Neutrophil (primary cell): ENCODE measurements around the gene XRCC5.

ENCODE experiments used
- H3K27ac ChIP-seq: fragments of 200-600 bp; sonication (generic); 2 replicates; pipeline ENCODE4 v1.5.1; 2016; ENCODE audit warnings: mild to moderate bottlenecking, moderate library complexity
- H3K27me3 ChIP-seq: fragments of 200-600 bp; sonication (generic); 2 replicates; pipeline ENCODE4 v1.6.0; 2016; ENCODE audit warnings: mild to moderate bottlenecking
- H3K36me3 ChIP-seq: fragments of 200-600 bp; sonication (generic); 2 replicates; pipeline ENCODE4 v1.5.1; 2017
- H3K4me1 ChIP-seq, 2 experiments: fragments of 200-600 bp in 1 of 2; sonication (generic) in 1 of 2; 1 replicate in 1 of 2; 2 replicates in 1 of 2; pipeline versions ENCODE4 v1.5.1 to v1.6.1; 2013 to 2016; ENCODE audit warnings: low read depth in 1 of 2, low read length in 1 of 2, mild to moderate bottlenecking in 1 of 2, moderate library complexity in 1 of 2; ENCODE audit not compliant: control insufficient read depth in 1 of 2, insufficient read depth in 1 of 2
- H3K4me3 ChIP-seq, 2 experiments: fragments of 200-600 bp in 1 of 2; sonication (generic) in 1 of 2; 1 replicate in 1 of 2; 2 replicates in 1 of 2; pipeline ENCODE4 v1.5.1; 2013 to 2016; ENCODE audit warnings: low read depth in 1 of 2, low read length in 1 of 2, mild to moderate bottlenecking in 1 of 2, moderate library complexity in 1 of 2
- H3K9me3 ChIP-seq: fragments of 200-600 bp; sonication (generic); 2 replicates; pipeline ENCODE4 v1.5.1; 2016
- TF ChIP-seq, protein P1 (sequence below): fragments of 200-600 bp; sonication (generic); IDR thresholded peaks from 2 replicates; pipeline ENCODE4 v1.5.1; 2016; ENCODE audit warnings: antibody characterized with exemption

Gene XRCC5

DNA sequence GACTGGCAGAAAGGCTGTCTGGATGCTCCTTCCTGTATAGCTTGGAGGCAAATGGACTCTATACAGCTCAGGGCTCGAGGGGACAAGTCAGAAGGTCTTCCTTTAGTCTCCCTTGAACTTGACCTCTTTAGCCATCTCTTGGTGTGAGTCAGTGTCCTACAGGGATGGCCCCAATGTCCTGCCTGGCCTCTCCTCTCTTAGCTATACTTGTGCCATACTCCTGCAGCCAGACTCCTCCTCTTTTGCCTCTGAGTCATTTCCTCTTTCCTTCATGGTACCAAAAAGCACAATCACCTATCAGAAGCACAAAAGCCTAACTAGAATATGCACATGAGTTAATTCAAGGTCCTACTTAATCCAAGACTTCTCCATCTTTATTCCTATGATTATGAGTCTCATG is 112.7 kb downstream of the XRCC5 start:
- peaks cover 38% of the 10 kb centered on the region for H3K36me3 ChIP-seq
- H3K4me1 ChIP-seq, result no peaks in the 10 kb centered on the region
- no peaks in the 10 kb centered on the region for H3K9me3 ChIP-seq
- TF ChIP-seq, protein P1, sequence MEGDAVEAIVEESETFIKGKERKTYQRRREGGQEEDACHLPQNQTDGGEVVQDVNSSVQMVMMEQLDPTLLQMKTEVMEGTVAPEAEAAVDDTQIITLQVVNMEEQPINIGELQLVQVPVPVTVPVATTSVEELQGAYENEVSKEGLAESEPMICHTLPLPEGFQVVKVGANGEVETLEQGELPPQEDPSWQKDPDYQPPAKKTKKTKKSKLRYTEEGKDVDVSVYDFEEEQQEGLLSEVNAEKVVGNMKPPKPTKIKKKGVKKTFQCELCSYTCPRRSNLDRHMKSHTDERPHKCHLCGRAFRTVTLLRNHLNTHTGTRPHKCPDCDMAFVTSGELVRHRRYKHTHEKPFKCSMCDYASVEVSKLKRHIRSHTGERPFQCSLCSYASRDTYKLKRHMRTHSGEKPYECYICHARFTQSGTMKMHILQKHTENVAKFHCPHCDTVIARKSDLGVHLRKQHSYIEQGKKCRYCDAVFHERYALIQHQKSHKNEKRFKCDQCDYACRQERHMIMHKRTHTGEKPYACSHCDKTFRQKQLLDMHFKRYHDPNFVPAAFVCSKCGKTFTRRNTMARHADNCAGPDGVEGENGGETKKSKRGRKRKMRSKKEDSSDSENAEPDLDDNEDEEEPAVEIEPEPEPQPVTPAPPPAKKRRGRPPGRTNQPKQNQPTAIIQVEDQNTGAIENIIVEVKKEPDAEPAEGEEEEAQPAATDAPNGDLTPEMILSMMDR, result no peak
- no peaks in the 10 kb centered on the region for H3K27me3 ChIP-seq
- H3K27ac ChIP-seq, result no peak overlapping the region
- no peak overlapping the region for H3K4me3 ChIP-seq

DNA sequence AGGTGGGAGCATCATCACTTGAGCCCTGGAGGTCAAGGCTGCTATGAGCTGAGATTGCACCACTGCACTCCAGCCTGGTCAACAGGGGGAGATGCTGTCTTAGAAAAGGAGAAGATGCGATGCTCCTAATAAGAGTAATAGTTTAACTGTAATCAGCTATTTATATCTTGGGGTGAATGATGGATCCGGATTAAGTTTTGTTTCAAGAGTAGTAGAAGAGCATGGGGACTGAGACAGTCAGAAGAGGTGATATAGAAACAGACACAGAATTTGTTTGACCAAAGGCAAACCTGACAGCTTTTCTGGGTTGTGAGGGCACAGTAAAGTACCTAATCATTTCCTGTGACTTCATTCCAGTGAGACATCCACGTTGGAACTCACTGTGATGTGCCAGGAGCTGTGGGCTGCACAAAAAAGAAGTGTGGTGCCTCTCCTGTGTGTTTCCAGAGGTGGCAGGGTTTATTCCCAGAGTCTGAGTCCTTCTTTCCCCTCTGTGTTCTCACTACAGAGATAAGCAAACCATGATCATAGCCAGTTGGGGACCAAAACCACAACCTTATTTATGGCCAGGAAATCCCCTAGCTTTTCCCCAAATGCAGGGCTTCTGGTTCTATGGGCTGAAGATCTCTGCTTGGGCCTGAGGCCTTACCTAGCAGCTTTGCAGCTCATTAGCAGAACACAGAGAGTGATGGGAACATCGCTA is 113.7 kb downstream of the XRCC5 start:
- TF ChIP-seq, protein P1, result no peak
- Histone ChIP-seq H3K27ac (no peak overlapping the region), H3K4me1 (no peaks in the 10 kb centered on the region), H3K36me3 (peaks cover 34% of the 10 kb centered on the region), H3K27me3 (no peaks in the 10 kb centered on the region), H3K4me3 (no peak overlapping the region), H3K9me3 (no peaks in the 10 kb centered on the region)

DNA sequence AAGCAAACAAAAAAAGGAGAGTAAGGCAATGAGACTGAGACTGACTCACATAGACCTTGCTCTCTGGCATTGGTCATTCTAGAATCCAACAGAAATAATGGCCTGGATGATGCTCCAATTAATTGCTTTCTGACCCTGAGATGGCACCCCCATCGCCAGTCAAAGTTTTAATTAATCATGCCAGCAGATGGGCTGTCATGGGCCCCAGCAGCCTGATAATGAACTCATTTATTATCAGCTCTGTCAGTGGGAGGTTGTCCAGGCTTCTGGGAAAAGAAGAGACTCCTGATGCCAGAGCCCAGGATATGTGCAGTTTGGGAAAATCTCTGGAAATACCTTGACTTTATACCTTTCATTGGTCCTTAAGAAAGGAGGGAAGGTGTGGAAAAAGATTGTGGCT is 115.2 kb downstream of the XRCC5 start:
- Histone ChIP-seq H3K27ac (no peak overlapping the region), H3K36me3 (peaks cover 18% of the 10 kb centered on the region), H3K9me3 (no peaks in the 10 kb centered on the region), H3K4me1 (no peaks in the 10 kb centered on the region), H3K4me3 (no peak overlapping the region), H3K27me3 (no peaks in the 10 kb centered on the region)
- TF ChIP-seq, protein P1, result no peak

DNA sequence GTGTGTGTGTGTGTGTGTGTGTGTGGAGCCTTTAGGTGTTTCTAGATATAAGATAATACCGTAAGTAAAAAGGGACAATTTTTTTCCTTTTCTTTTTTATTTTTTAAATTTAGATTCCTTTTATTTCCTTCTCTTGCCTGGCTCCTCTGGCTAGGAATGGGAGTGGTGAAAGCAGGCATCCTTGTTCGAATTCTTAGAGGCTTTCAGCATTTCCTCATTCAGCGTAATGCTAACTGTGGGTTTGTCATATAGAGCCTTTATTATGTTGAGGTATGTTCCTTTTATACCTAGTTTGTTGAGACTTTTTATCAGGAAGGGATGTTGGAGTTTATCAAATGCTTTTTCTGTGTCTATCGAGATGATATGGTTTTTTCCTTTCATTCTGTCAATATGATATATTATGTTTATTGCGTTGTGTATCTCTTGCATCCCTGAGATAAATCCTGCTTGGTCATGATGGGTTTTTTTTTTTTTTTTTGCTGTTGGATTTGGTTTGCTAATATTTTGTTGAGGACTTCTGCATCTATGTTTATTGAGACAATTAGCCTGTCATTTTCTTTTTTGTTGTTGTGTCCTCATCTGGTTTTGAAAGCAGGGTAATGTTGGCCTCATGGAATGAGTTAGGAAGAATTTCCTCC is 120.2 kb downstream of the XRCC5 start:
- no peaks in the 10 kb centered on the region for H3K36me3 ChIP-seq
- H3K4me3 ChIP-seq, result no peak overlapping the region
- H3K4me1 ChIP-seq, result no peaks in the 10 kb centered on the region
- H3K9me3 ChIP-seq, result peaks cover 3% of the 10 kb centered on the region
- TF ChIP-seq, protein P1, result no peak
- H3K27me3 ChIP-seq, result no peaks in the 10 kb centered on the region
- H3K27ac ChIP-seq, result no peak overlapping the region

DNA sequence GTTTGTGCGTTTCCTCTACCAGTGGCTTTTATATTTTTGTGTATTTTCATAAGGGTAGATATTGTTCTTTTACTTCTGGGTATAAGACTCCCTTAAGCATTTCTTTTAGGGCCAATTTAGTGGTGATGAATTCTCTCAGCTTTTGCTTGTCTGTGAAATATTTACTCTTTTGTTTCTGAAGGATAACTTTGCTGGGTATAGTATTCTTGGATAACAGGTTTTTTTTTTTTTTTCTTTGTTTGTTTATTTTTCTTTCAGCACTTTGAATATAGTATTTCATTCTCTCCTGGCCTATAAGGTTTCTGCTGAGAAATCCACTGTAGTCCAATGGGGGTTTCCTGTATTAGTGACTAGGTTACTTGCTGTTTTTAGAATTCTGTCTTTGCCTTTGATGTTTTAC is 122.7 kb downstream of the XRCC5 start:
- Histone ChIP-seq H3K9me3 (peaks cover 3% of the 10 kb centered on the region), H3K27ac (no peak overlapping the region), H3K36me3 (no peaks in the 10 kb centered on the region), H3K4me1 (no peaks in the 10 kb centered on the region), H3K4me3 (no peak overlapping the region), H3K27me3 (no peaks in the 10 kb centered on the region)
- TF ChIP-seq, protein P1, result no peak
